Measurements from ENCODE around the gene ZNF79. TPM values are rescaled to one million over a fixed set of nuclear protein-coding genes. Genes with fewer than 3 reads are reported as not detected.

The ZNF79 gene
- total and polyA plus RNA-seq, 2 of the 8 experiments (the other 6 are each of a cell fraction or from before 2014, with no cell fraction given): 2.4 to 7.4 TPM

DNA sequence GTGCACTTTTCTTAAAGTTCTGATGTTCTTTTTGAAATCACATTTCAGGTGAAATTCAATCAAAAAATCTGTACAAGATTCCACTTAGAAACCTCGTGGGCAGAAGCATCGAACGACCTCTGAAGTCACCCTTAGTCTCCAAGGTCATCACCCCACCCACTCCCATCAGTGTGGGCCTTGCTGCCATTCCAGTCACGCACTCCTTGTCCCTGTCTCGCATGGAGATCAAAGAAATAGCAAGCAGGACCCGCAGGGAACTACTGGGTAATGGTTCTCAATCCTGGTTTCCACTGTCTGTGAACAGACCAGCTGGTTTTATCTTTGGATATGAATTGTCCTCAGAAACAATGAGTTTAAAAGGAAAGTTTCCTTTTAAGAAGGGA is 35.3 kb upstream of the ZNF79 start:
- Histone ChIP-seq H2AFZ (ENCODE audit: low read length) (no peak overlapping the region), H4K5ac (ENCODE audit: insufficient read length, low read depth, low read length) (no peak overlapping the region), H3K79me1 (ENCODE audit: low read depth, low read length) (no peaks in the 10 kb centered on the region), H3K18ac (ENCODE audit: extremely low read depth, low read length) (no peak overlapping the region), H3K4ac (replicated peaks; ENCODE audit: insufficient read length, low read depth, low read length) (no peak overlapping the region), H3K23ac (ENCODE audit: insufficient read length) (no peak overlapping the region), H3K14ac (ENCODE audit: insufficient read length) (no peak overlapping the region), H3K9ac (replicated peaks in 1 of 4; ENCODE audit: extremely low read depth in 1 of 4, low read depth in 3 of 4, low read length in 3 of 4) (no peak overlapping the region), H3K79me2 (ENCODE audit: control insufficient read depth in 1 of 2, insufficient read depth in 2 of 2, low read length in 2 of 2) (no peaks in the 10 kb centered on the region), H2BK20ac (ENCODE audit: low read length) (no peak overlapping the region), H3K9me3 (ENCODE audit: insufficient read depth in 2 of 2, low read depth in 1 of 2, low read length in 1 of 2) (no peaks in the 10 kb centered on the region), H3K27me3 (replicated peaks in 1 of 4; ENCODE audit: control insufficient read depth in 3 of 4, extremely low read depth in 1 of 4, insufficient read depth in 3 of 4, low read length in 3 of 4) (no peaks in the 10 kb centered on the region; a peak in 1 of 7 replicates), H3K23me2 (ENCODE audit: low read depth, low read length) (no peaks in the 10 kb centered on the region), H3K4me2 (ENCODE audit: insufficient read depth in 1 of 2, low read depth in 2 of 2, low read length in 2 of 2) (no peak overlapping the region), H4K8ac (ENCODE audit: extremely low read depth, insufficient read depth, low read length) (no peak overlapping the region), H2BK120ac (replicated peaks; ENCODE audit: low read depth, low read length) (no peak overlapping the region), H4K91ac (replicated peaks; ENCODE audit: insufficient read length, low read length) (no peak overlapping the region), H3K56ac (replicated peaks; ENCODE audit: insufficient read length, low read depth, low read length) (no peak overlapping the region), H4K20me1 (replicated peaks in 1 of 2; ENCODE audit: control insufficient read depth in 1 of 2, insufficient read depth in 2 of 2, low read length in 2 of 2) (no peaks in the 10 kb centered on the region), H2AK5ac (ENCODE audit: low read depth, low read length) (no peak overlapping the region), H3K36me3 (ENCODE audit: control insufficient read depth in 2 of 4, insufficient read depth in 4 of 4, low read length in 3 of 4) (no peaks in the 10 kb centered on the region), H2BK15ac (ENCODE audit: low read length) (no peak overlapping the region), H3K27ac (ENCODE audit: low read depth, low read length) (no peak overlapping the region), H3K4me3 (ENCODE audit: extremely low read depth in 1 of 4, insufficient read depth in 2 of 4, low read depth in 3 of 4, low read length in 4 of 4) (no peak overlapping the region), H2BK5ac (ENCODE audit: low read depth, low read length) (no peak overlapping the region), H2BK12ac (ENCODE audit: low read depth, low read length) (no peak overlapping the region), H3K4me1 (replicated peaks in 1 of 4; ENCODE audit: control insufficient read depth in 3 of 4, insufficient read depth in 4 of 4, low read length in 3 of 4) (peaks cover 0 to 2% (median 0%) of the 10 kb centered on the region in 4 experiments; a peak in 1 of 7 replicates)
- CTCF ChIA-PET (ENCODE audit: partially characterized antibody): interaction anchor here (0.6 to 1.4 kb wide), 3 partner anchors 15 to 456 kb away, joined by 3 to 5 read pairs (median 4); no protein-coding TSS in a partner anchor
- POLR2A ChIA-PET (ENCODE audit: partially characterized antibody): interaction anchor here (1.1 to 2.0 kb wide), 3 partner anchors 11 to 28 kb away, joined by 4 to 6 read pairs (median 6); no protein-coding TSS in a partner anchor
- DNase-seq (ENCODE audit: low read depth in 1 of 2, low spot score in 2 of 2) (no peak), FAIRE-seq (no peak)
- 92% methylated on average over 6 of the region's 6 CpGs; no CpG with 5 or more reads in 1 of the 2 experiments for WGBS, 2 experiments (ENCODE audit: extremely low coverage in 1 of 2, insufficient coverage in 1 of 2, insufficient read length in 1 of 2, insufficient replicate concordance in 2 of 2, low coverage in 1 of 2, low lambda C conversion rate in 2 of 2, missing lambda C conversion rate in 1 of 2)
- TF ChIP-seq EP300 (IDR thresholded peaks at IDR 0.05; ENCODE audit: borderline replicate concordance in 1 of 2, low read depth in 2 of 2, low read length in 2 of 2) (no peak), KDM1A (IDR thresholded peaks at IDR 0.05; ENCODE audit: borderline replicate concordance, low read length) (no peak), CEBPB (IDR thresholded peaks at IDR 0.05; ENCODE audit: low read depth, low read length) (no peak), SP4 (IDR thresholded peaks at IDR 0.05; ENCODE audit: low read length) (no peak), TCF12 (IDR thresholded peaks at IDR 0.05; ENCODE audit: low read depth, low read length) (no peak), SP1 (IDR thresholded peaks at IDR 0.05; ENCODE audit: low read depth, low read length) (no peak), SP2 (IDR thresholded peaks at IDR 0.05; ENCODE audit: low read length) (no peak), TEAD4 (IDR thresholded peaks at IDR 0.05; ENCODE audit: low read depth, low read length) (no peak), BACH1 (IDR thresholded peaks at IDR 0.05; ENCODE audit: low read length) (no peak), RFX5 (IDR thresholded peaks at IDR 0.05; ENCODE audit: borderline replicate concordance, low read depth, low read length) (no peak)

All from H1 (cell line).